22Rv1 (cell line): ENCODE data around the gene ZSCAN12.
A peak's percentile ranks its signal among the peaks of the same experiment; 100 is the strongest.

Experiments used
- H3K27ac ChIP-seq: fragments of 450-650 bp; 2 replicates; pipeline ENCODE4 v1.5.1; 2017
- ZFX ChIP-seq: fragments of 450-650 bp; IDR thresholded peaks from 2 replicates; pipeline ENCODE4 v1.6.1; 2017; ENCODE audit warnings: antibody characterized with exemption, borderline replicate concordance
- TF ChIP-seq, protein P1 (sequence below): fragments of 450-650 bp; IDR thresholded peaks from 2 replicates; pipeline ENCODE4 v1.5.1; 2017; ENCODE audit warnings: mild to moderate bottlenecking

ZSCAN12 gene

GRCh38 chr6:28357036-28357435 is 42.5 kb downstream of the ZSCAN12 start:
- TF ChIP-seq, protein P1, sequence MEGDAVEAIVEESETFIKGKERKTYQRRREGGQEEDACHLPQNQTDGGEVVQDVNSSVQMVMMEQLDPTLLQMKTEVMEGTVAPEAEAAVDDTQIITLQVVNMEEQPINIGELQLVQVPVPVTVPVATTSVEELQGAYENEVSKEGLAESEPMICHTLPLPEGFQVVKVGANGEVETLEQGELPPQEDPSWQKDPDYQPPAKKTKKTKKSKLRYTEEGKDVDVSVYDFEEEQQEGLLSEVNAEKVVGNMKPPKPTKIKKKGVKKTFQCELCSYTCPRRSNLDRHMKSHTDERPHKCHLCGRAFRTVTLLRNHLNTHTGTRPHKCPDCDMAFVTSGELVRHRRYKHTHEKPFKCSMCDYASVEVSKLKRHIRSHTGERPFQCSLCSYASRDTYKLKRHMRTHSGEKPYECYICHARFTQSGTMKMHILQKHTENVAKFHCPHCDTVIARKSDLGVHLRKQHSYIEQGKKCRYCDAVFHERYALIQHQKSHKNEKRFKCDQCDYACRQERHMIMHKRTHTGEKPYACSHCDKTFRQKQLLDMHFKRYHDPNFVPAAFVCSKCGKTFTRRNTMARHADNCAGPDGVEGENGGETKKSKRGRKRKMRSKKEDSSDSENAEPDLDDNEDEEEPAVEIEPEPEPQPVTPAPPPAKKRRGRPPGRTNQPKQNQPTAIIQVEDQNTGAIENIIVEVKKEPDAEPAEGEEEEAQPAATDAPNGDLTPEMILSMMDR = no peak
- no peak for TF ChIP-seq ZFX
- no peak overlapping the region for H3K27ac ChIP-seq

DNA sequence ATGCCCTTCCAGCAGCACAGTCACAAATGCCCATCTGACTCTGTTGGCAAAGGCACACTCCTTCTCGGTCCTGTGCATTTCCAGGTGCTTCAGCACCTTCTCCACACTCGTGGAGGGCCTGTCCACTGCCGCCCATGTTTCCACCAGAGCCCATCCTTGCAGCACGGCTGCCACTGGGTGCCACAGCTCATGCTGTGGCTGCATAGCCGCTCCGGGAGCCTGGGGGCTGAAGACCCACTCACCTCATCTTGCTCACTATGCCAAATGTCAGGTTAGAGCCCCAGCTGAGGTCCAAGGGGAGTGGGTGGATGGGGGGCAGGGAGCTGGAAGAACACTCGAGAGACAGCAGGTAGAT is 42.9 kb downstream of the ZSCAN12 start:
- TF ChIP-seq, protein P1 = no peak
- no peak for TF ChIP-seq ZFX
- peak overlapping the region; percentile 75 for H3K27ac ChIP-seq

DNA sequence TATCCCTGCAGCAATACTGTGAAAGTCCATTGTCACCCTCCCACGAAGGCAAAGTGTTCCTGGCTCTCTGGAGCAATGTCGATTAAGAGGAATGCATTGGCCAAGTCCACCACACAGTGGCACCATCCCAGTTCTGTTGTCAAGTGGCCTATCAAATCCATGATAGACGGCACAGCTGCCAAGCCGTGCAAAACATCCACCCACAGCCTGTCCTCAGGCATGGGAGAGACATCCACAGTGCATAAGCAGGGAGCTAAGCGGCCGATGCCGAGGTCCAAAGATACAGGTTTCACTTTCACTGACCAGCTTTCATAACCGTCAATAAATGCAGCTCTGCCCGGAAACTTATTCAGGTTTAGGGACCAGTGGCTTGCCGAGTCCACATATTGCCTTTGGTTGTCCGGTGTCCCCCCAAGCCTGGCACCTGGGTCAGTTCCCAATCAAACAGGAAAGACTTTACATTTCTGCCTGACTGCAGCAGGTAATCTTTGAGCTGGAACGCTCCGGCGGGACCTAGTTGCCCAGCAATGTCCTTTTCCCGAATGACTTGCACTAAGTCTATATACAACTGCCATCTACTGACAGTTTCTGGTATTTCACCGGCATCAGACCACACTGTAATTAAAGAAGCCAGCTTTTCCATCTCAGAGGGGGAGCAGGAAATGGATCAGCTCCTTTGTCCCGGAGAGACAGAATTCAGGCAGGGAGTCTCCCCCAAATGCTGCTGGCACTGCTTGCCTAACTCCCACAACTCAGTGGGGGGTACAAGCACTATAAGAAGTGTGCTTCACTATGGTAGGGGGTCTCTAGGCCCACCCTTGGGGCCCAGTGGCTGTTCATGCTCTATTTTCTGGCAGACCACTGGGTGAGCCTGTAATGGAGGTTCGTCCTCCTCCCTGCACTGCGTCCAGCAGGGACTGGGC is 43.5 kb downstream of the ZSCAN12 start:
- H3K27ac ChIP-seq = peak overlapping the region; percentile 75
- TF ChIP-seq, protein P1 = peak; percentile 80
- TF ChIP-seq ZFX = no peak

- H3K27ac ChIP-seq = peak overlapping the region; percentile 75
- TF ChIP-seq, protein P1 = no peak
- no peak for TF ChIP-seq ZFX
Measured at GRCh38 chr6:28354688-28355554, 44.6 kb downstream of the ZSCAN12 start.

DNA sequence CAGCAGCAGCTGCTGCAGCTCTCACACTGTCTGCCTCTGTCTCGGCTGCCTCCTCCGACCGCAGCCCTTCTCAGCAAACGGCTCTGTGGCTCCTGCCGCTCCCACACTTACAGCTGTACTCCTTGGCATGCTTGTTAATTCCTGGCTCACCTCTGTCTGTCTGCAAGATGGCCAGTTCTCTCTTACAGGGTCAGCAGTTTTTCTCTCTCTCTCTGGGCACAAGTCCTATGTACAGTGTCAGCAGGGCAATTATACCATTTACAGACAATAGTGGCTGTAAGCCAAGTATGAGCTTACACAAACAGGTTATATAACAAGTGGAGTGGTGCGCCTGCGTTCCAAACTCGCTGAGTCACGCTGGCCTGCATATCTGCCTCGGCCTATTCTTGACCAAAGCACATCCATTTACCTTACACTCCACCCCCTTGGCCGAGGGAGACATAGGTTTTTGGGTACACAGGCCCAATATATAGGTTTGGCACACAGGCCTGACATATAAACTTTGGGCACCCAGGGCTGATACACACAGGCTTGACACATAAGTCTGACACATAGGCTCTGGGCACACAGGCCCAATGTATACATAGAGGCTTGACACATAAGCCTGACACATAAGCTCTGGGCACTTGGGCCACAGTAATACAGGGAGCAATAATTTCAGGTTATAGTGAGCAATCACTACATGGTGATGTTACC is 45.4 kb downstream of the ZSCAN12 start:
- H3K27ac ChIP-seq = peak overlapping the region; percentile 54
- TF ChIP-seq ZFX = no peak
- TF ChIP-seq, protein P1 = no peak

GRCh38 chr6:28353356-28353755 is 46.2 kb downstream of the ZSCAN12 start:
- peak overlapping the region; percentile 54 for H3K27ac ChIP-seq
- TF ChIP-seq, protein P1 = no peak
- no peak for TF ChIP-seq ZFX
